Measurements from ENCODE around the gene SNX20. TPM values are rescaled to one million over a fixed set of nuclear protein-coding genes. Genes with fewer than 3 reads are reported as not detected.

The SNX20 gene
- total and polyA plus RNA-seq, 2 experiments from 2014 or later, result not detected

DNA sequence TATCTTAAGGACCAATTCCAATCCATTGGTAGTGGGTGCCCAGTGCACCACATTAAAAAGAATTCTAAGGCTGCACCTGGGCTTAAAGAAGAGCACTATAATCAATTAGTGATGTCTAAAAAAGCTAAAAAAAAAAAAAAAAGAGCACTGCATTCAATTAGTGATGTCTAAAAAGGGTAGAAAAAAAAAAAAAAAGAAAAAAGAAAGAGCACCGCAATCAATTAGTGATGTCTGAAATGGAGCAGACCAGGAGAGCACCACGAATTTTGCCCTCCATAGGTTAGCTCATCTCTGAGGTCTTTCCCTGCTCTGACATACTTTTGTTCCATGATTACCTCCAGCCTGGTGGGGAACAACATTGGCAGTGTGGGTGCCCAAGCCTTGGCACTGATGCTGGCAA lies 41.8 kb upstream of the SNX20 start (continued):
- TF ChIP-seq, protein P1, sequence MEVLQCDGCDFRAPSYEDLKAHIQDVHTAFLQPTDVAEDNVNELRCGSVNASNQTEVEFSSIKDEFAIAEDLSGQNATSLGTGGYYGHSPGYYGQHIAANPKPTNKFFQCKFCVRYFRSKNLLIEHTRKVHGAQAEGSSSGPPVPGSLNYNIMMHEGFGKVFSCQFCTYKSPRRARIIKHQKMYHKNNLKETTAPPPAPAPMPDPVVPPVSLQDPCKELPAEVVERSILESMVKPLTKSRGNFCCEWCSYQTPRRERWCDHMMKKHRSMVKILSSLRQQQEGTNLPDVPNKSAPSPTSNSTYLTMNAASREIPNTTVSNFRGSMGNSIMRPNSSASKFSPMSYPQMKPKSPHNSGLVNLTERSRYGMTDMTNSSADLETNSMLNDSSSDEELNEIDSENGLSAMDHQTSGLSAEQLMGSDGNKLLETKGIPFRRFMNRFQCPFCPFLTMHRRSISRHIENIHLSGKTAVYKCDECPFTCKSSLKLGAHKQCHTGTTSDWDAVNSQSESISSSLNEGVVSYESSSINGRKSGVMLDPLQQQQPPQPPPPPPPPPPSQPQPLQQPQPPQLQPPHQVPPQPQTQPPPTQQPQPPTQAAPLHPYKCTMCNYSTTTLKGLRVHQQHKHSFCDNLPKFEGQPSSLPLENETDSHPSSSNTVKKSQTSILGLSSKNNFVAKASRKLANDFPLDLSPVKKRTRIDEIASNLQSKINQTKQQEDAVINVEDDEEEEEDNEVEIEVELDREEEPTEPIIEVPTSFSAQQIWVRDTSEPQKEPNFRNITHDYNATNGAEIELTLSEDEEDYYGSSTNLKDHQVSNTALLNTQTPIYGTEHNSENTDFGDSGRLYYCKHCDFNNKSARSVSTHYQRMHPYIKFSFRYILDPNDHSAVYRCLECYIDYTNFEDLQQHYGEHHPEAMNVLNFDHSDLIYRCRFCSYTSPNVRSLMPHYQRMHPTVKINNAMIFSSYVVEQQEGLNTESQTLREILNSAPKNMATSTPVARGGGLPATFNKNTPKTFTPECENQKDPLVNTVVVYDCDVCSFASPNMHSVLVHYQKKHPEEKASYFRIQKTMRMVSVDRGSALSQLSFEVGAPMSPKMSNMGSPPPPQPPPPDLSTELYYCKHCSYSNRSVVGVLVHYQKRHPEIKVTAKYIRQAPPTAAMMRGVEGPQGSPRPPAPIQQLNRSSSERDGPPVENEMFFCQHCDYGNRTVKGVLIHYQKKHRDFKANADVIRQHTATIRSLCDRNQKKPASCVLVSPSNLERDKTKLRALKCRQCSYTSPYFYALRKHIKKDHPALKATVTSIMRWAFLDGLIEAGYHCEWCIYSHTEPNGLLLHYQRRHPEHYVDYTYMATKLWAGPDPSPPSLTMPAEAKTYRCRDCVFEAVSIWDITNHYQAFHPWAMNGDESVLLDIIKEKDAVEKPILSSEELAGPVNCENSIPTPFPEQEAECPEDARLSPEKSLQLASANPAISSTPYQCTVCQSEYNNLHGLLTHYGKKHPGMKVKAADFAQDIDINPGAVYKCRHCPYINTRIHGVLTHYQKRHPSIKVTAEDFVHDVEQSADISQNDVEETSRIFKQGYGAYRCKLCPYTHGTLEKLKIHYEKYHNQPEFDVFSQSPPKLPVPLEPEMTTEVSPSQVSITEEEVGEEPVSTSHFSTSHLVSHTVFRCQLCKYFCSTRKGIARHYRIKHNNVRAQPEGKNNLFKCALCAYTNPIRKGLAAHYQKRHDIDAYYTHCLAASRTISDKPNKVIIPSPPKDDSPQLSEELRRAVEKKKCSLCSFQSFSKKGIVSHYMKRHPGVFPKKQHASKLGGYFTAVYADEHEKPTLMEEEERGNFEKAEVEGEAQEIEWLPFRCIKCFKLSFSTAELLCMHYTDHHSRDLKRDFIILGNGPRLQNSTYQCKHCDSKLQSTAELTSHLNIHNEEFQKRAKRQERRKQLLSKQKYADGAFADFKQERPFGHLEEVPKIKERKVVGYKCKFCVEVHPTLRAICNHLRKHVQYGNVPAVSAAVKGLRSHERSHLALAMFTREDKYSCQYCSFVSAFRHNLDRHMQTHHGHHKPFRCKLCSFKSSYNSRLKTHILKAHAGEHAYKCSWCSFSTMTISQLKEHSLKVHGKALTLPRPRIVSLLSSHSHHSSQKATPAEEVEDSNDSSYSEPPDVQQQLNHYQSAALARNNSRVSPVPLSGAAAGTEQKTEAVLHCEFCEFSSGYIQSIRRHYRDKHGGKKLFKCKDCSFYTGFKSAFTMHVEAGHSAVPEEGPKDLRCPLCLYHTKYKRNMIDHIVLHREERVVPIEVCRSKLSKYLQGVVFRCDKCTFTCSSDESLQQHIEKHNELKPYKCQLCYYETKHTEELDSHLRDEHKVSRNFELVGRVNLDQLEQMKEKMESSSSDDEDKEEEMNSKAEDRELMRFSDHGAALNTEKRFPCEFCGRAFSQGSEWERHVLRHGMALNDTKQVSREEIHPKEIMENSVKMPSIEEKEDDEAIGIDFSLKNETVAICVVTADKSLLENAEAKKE (CRISPR knock-in tag; IDR thresholded peaks at IDR 0.05), result no peak
- TF ChIP-seq JUNB (IDR thresholded peaks at IDR 0.05; ENCODE audit: unreplicated experiment), result no peak
- no peak for TF ChIP-seq ZNF114 (CRISPR knock-in tag; IDR thresholded peaks at IDR 0.05)

DNA sequence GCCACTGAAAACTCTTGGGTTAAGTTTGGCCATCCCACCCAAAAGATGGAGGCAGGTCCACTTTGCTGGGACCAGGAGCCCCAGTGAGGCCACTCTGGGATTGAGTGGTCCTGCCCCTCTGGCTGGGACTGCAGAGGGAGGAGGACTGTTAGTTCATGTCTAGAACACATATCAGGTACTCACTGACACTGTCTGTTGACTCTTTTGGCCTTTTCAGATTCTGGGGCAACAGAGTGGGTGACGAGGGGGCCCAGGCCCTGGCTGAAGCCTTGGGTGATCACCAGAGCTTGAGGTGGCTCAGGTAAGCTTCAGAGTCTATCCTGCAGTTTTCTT lies 41.3 kb upstream of the SNX20 start:
- Mint-ChIP-seq H3K36me3 (ENCODE audit: low read depth) (no peaks in the 10 kb centered on the region), H3K9me3 (peaks cover 2% of the 10 kb centered on the region; the same call in 1 of the 3 replicates), H3K27ac (no peak overlapping the region), H3K4me3 (no peak overlapping the region), H3K27me3 (ENCODE audit: insufficient read depth, low read depth, poor library complexity) (peaks cover 8% of the 10 kb centered on the region), H3K4me1 (peaks cover 15% of the 10 kb centered on the region)
- Histone ChIP-seq H3K27ac (ENCODE audit: low read depth) (no peak overlapping the region), H4K20me1 (replicated peaks; ENCODE audit: insufficient read depth) (no peaks in the 10 kb centered on the region), H2AFZ (no peak overlapping the region), H3K4me1 (ENCODE audit: insufficient read depth) (no peaks in the 10 kb centered on the region; the same call in 1 of the 2 replicates), H3K79me2 (replicated peaks; ENCODE audit: insufficient read depth) (no peaks in the 10 kb centered on the region), H3F3A (replicated peaks; ENCODE audit: low read depth) (no peaks in the 10 kb centered on the region), H3K36me3 (ENCODE audit: insufficient read depth) (no peaks in the 10 kb centered on the region), H3K27me3 (ENCODE audit: insufficient read depth) (no peaks in the 10 kb centered on the region), H3K9me2 (ENCODE audit: insufficient read depth) (no peaks in the 10 kb centered on the region), H3K4me2 (no peak overlapping the region), H3K4me3 (no peak overlapping the region)
- ATAC-seq (no peak), DNase-seq (ENCODE audit: low spot score) (no peak)
- TF ChIP-seq, protein P1 (CRISPR knock-in tag; IDR thresholded peaks at IDR 0.05), result no peak
- TF ChIP-seq, protein P2, sequence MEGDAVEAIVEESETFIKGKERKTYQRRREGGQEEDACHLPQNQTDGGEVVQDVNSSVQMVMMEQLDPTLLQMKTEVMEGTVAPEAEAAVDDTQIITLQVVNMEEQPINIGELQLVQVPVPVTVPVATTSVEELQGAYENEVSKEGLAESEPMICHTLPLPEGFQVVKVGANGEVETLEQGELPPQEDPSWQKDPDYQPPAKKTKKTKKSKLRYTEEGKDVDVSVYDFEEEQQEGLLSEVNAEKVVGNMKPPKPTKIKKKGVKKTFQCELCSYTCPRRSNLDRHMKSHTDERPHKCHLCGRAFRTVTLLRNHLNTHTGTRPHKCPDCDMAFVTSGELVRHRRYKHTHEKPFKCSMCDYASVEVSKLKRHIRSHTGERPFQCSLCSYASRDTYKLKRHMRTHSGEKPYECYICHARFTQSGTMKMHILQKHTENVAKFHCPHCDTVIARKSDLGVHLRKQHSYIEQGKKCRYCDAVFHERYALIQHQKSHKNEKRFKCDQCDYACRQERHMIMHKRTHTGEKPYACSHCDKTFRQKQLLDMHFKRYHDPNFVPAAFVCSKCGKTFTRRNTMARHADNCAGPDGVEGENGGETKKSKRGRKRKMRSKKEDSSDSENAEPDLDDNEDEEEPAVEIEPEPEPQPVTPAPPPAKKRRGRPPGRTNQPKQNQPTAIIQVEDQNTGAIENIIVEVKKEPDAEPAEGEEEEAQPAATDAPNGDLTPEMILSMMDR (conservative IDR thresholded peaks at IDR 0.05; ENCODE audit: low read depth in 2 of 2), result no peak
- TF ChIP-seq EZH2 (IDR thresholded peaks at IDR 0.05; ENCODE audit: low read depth, unreplicated experiment) (no peak), ZNF114 (CRISPR knock-in tag; IDR thresholded peaks at IDR 0.05) (no peak), STAT1 (IDR thresholded peaks at IDR 0.05; ENCODE audit: unreplicated experiment) (no peak)

Data from GM23338 (cell line).